Ishikawa (cell line): ENCODE data around the gene BLM.

Experiments
- CEBPB ChIP-seq: IDR thresholded peaks from 2 replicates; pipeline ENCODE4 v1.6.1; 2012
- CREB1 ChIP-seq: IDR thresholded peaks from 2 replicates; pipeline ENCODE4 v1.6.1; 2012; ENCODE audit warnings: low read depth
- EGR1 ChIP-seq: IDR thresholded peaks from 2 replicates; pipeline ENCODE4 v1.6.1; 2012
- EP300 ChIP-seq: IDR thresholded peaks from 2 replicates; pipeline ENCODE4 v1.6.1; 2012; ENCODE audit warnings: borderline replicate concordance
- FOXM1 ChIP-seq: IDR thresholded peaks from 2 replicates; pipeline ENCODE4 v1.6.1; 2012; ENCODE audit warnings: low read depth, borderline replicate concordance
- NFIC ChIP-seq: IDR thresholded peaks from 2 replicates; pipeline ENCODE4 v1.6.1; 2012
- RAD21 ChIP-seq: IDR thresholded peaks from 2 replicates; pipeline ENCODE4 v1.6.1; 2012; ENCODE audit warnings: low read depth
- REST ChIP-seq: IDR thresholded peaks from 2 replicates; pipeline ENCODE4 v1.6.1; 2012; ENCODE audit warnings: low read depth, mild to moderate bottlenecking
- TAF1 ChIP-seq: IDR thresholded peaks from 2 replicates; pipeline ENCODE4 v1.6.1; 2012; ENCODE audit warnings: low read depth, mild to moderate bottlenecking
- TCF12 ChIP-seq: IDR thresholded peaks from 2 replicates; pipeline ENCODE4 v1.6.1; 2012; ENCODE audit warnings: low read depth
- TEAD4 ChIP-seq: IDR thresholded peaks from 2 replicates; pipeline ENCODE4 v1.6.1; 2012
- USF1 ChIP-seq: IDR thresholded peaks from 2 replicates; pipeline ENCODE4 v1.6.1; 2012
- YY1 ChIP-seq: IDR thresholded peaks from 2 replicates; pipeline ENCODE4 v1.6.1; 2012; ENCODE audit warnings: low read depth
- ZBTB7A ChIP-seq: IDR thresholded peaks from 2 replicates; pipeline ENCODE4 v1.6.1; 2012; ENCODE audit warnings: low read depth
- TF ChIP-seq, protein P1 (sequence below): IDR thresholded peaks from 2 replicates; pipeline ENCODE4 v1.6.1; 2012

Gene BLM

DNA sequence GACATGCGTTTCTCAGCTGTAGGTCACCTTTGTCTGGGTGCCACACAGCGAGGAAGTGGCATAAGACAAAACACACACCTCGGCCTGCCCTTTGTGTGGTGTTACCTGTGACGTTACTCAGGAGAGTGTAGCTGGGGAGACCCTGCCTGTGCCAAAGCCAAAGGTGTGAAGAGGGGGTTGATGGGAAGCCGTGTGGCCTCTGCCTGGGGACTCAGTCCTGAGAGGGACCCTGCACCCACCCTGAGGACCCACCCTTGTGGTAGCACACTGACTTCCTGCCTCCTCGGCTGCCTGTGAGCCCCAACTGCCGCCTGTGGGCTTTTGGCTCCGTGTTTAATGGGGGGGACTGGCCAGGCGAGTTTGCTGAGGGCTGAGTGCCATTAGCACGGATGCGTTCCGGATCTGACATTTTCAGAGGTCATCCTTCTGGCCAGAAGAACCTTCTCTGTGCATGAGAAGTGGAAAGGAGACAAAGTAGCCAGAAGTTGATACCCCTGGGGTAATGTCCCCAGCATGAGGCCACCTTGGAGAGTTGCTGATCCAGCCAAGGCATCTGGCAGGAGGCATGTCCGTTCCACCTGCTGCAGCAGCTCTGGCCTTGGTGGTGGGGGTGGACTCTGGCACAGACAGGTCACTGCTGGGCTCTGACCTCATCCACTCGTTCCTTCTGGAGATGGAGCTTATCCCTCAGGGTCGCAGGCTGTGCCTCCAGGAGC, 99.4 kb downstream of the BLM start:
- TF ChIP-seq TCF12: no peak
- no peak for TF ChIP-seq NFIC
- no peak for TF ChIP-seq USF1
- TF ChIP-seq RAD21: no peak
- TF ChIP-seq EP300: no peak
- TF ChIP-seq CREB1: no peak
- no peak for TF ChIP-seq FOXM1
- TF ChIP-seq ZBTB7A: no peak
- no peak for TF ChIP-seq TEAD4
- TF ChIP-seq EGR1: no peak
- no peak for TF ChIP-seq CEBPB
- no peak for TF ChIP-seq REST
- no peak for TF ChIP-seq YY1
- TF ChIP-seq TAF1: no peak

GRCh38 chr15:90817117-90818057, 100.2 kb downstream of the BLM start:
- TF ChIP-seq TCF12: no peak
- no peak for TF ChIP-seq YY1
- TF ChIP-seq USF1: no peak
- TF ChIP-seq FOXM1: no peak
- TF ChIP-seq, protein P1, sequence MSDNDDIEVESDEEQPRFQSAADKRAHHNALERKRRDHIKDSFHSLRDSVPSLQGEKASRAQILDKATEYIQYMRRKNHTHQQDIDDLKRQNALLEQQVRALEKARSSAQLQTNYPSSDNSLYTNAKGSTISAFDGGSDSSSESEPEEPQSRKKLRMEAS: no peak
- TF ChIP-seq EP300: no peak

GRCh38 chr15:90818251-90819210, 101.4 kb downstream of the BLM start:
- TF ChIP-seq FOXM1 (no peak), CREB1 (no peak), NFIC (no peak), USF1 (no peak), TEAD4 (no peak), EGR1 (no peak), CEBPB (no peak), YY1 (no peak), REST (no peak), RAD21 (no peak), TCF12 (no peak), ZBTB7A (no peak), TAF1 (no peak)
- TF ChIP-seq, protein P1: no peak

DNA sequence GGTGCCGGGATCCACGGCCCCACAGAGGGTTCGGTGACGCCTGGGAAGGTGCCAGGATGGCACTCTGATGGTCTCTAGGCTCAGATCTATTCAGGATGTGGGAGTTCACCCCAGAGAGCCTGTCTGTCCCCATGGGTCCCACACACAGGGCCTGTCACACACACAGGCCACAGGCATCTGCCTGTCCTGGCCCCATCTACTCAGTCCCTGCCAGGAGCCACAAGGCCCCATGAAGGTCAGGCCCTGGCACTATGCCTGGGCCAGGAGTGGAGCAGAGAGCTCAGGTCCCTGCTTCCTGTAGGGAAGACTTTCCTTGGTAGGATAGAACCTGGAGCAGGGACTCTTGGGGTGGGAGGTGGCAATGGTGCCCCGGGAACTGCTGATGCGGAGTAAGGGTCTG, 102.2 kb downstream of the BLM start:
- no peak for TF ChIP-seq REST
- no peak for TF ChIP-seq TAF1
- no peak for TF ChIP-seq YY1
- no peak for TF ChIP-seq USF1
- no peak for TF ChIP-seq NFIC
- no peak for TF ChIP-seq TCF12
- no peak for TF ChIP-seq RAD21
- TF ChIP-seq CEBPB: no peak
- TF ChIP-seq, protein P1: no peak
- no peak for TF ChIP-seq TEAD4
- no peak for TF ChIP-seq EGR1
- no peak for TF ChIP-seq CREB1
- TF ChIP-seq EP300: no peak
- TF ChIP-seq FOXM1: no peak
- no peak for TF ChIP-seq ZBTB7A
